Endothelial cell of umbilical vein (primary cell): ENCODE results near the gene RMND1. TPM values are rescaled to one million over a fixed set of nuclear protein-coding genes. Genes with fewer than 3 reads are reported as not detected.

Experiments used
- BruUV-seq: library from RNA; stranded (reverse); fragments of 400-500 nt; replicated peaks from 2 replicates; lab custom pipeline; 2021; lab: Mats Ljungman, UMichigan
- CTCF ChIA-PET: fragments of 300-600, 350-600 bp; sonication (Branson Sonifier 250); formaldehyde crosslinking; loops from one replicate; lab custom pipeline; 2021; ENCODE audit warnings: antibody characterized with exemption, inconsistent platforms; lab: Charles Lee
- POLR2A ChIA-PET: fragments of 300-600, 350-600 bp; sonication (Branson Sonifier 250); formaldehyde crosslinking; loops from one replicate; lab custom pipeline; 2021; ENCODE audit warnings: antibody characterized with exemption, inconsistent platforms; lab: Charles Lee
- DNase-seq: peaks from one replicate; pipeline ENCODE4 v3.0.0-alpha.2; 2011; ENCODE audit warnings: low read depth, low spot score
- FAIRE-seq: peaks from 2 replicates; lab custom pipeline; 2011; peaks lifted over from hg19 to GRCh38; lab: Jason Lieb, UNC
- H2AFZ ChIP-seq: 2 replicates; pipeline ENCODE4 v1.6.0; 2012; ENCODE audit warnings: low read depth, low read length, control low read depth, inconsistent platforms
- H3K27ac ChIP-seq: 2 replicates; pipeline ENCODE4 v1.5.1; 2011; ENCODE audit warnings: low read depth, mild to moderate bottlenecking, control low read depth, low read length, moderate library complexity; ENCODE audit not compliant: insufficient read depth
- H3K27me3 ChIP-seq, 2 experiments: 2 replicates each; pipeline versions ENCODE4 v1.6.0 to v1.6.1; 2011; ENCODE audit warnings: low read length in 2 of 2, mixed read lengths in 1 of 2; ENCODE audit not compliant: control insufficient read depth in 2 of 2, insufficient read depth in 2 of 2
- H3K36me3 ChIP-seq, 2 experiments: 2 replicates in 1 of 2; 3 replicates in 1 of 2; pipeline ENCODE4 v1.5.1; 2011; ENCODE audit warnings: low read length in 2 of 2, mild to moderate bottlenecking in 1 of 2, moderate library complexity in 1 of 2; ENCODE audit not compliant: control insufficient read depth in 2 of 2, insufficient read depth in 2 of 2; ENCODE audit errors: extremely low read depth in 1 of 2
- H3K4me1 ChIP-seq: 3 replicates; pipeline ENCODE4 v1.5.1; 2011; ENCODE audit warnings: mild to moderate bottlenecking, low read length; ENCODE audit not compliant: control insufficient read depth, insufficient read depth; ENCODE audit errors: extremely low read depth
- H3K4me2 ChIP-seq: 2 replicates; pipeline ENCODE4 v1.6.1; 2011; ENCODE audit warnings: low read length, control low read depth, mixed read lengths; ENCODE audit not compliant: insufficient read depth
- H3K4me3 ChIP-seq, 3 experiments: fragments of 200-600 bp in 1 of 3; sonication (generic), shearing (Covaris generic) in 1 of 3; replicated peaks in 1 of 3; 2 replicates each; pipeline ENCODE4 v1.5.1; 2011 to 2016; ENCODE audit warnings: control low read depth in 3 of 3, low read length in 3 of 3, mild to moderate bottlenecking in 2 of 3, inconsistent platforms in 1 of 3, low read depth in 1 of 3, moderate library complexity in 1 of 3; ENCODE audit not compliant: insufficient read depth in 1 of 3
- H3K79me2 ChIP-seq: 2 replicates; pipeline ENCODE4 v1.6.0; 2012; ENCODE audit warnings: low read length, inconsistent platforms; ENCODE audit not compliant: control insufficient read depth, insufficient read depth
- H3K9ac ChIP-seq: replicated peaks from 2 replicates; pipeline ENCODE3; 2011; ENCODE audit warnings: low read length, control low read depth; ENCODE audit not compliant: insufficient read depth; ENCODE audit errors: extremely low read depth
- H3K9me1 ChIP-seq: replicated peaks from 3 replicates; pipeline ENCODE4 v1.6.0; 2011; ENCODE audit warnings: mild to moderate bottlenecking, low read length; ENCODE audit not compliant: control insufficient read depth, insufficient read depth; ENCODE audit errors: extremely low read depth
- H3K9me3 ChIP-seq: replicated peaks from 2 replicates; pipeline ENCODE4 v1.5.1; 2012; ENCODE audit warnings: low read length, inconsistent platforms; ENCODE audit not compliant: control insufficient read depth, insufficient read depth
- H4K20me1 ChIP-seq: replicated peaks from 2 replicates; pipeline ENCODE3; 2011; ENCODE audit warnings: mild to moderate bottlenecking, low read length; ENCODE audit not compliant: control insufficient read depth, insufficient read depth; ENCODE audit errors: extremely low read depth
- CTCF ChIP-seq, 2 donors: IDR thresholded peaks; 1 replicate in 1 of 2; 2 replicates in 1 of 2; pipeline ENCODE4 v1.5.1; 2011; ENCODE audit warnings: low read length in 2 of 2, mild to moderate bottlenecking in 2 of 2, moderate library complexity in 2 of 2, control low read depth in 1 of 2, inconsistent platforms in 1 of 2, low read depth in 1 of 2; ENCODE audit not compliant: insufficient read depth in 1 of 2; ENCODE audit errors: extremely low read depth in 1 of 2
- EZH2 ChIP-seq: IDR thresholded peaks from 2 replicates; pipeline ENCODE4 v1.6.1; 2012; ENCODE audit warnings: borderline replicate concordance, low read depth, mild to moderate bottlenecking, moderate library complexity, low read length, inconsistent platforms; ENCODE audit not compliant: severe bottlenecking
- FOS ChIP-seq: IDR thresholded peaks from 2 replicates; pipeline ENCODE4 v1.6.1; 2011; ENCODE audit warnings: mild to moderate bottlenecking, low read length, moderate library complexity, borderline replicate concordance; ENCODE audit not compliant: insufficient read depth
- GATA2 ChIP-seq: IDR thresholded peaks from 2 replicates; pipeline ENCODE4 v1.7.0; 2011; ENCODE audit warnings: low read depth, mild to moderate bottlenecking, moderate library complexity, mixed read lengths, low read length; ENCODE audit not compliant: insufficient read length, insufficient read depth
- JUN ChIP-seq: IDR thresholded peaks from 2 replicates; pipeline ENCODE4 v1.6.1; 2011; ENCODE audit warnings: borderline replicate concordance, low read depth; ENCODE audit not compliant: insufficient read length, insufficient read depth
- MAX ChIP-seq: IDR thresholded peaks from 2 replicates; pipeline ENCODE4 v1.6.1; 2011; ENCODE audit not compliant: insufficient read depth, insufficient read length
- MYC ChIP-seq: IDR thresholded peaks from one replicate; pipeline ENCODE4 v1.6.1; 2011; ENCODE audit warnings: mild to moderate bottlenecking, low read depth, low read length
- POLR2A ChIP-seq: IDR thresholded peaks from 2 replicates; pipeline ENCODE4 v1.6.1; 2012; ENCODE audit warnings: low read depth, mild to moderate bottlenecking, control low read depth, low read length
- POLR2AphosphoS5 ChIP-seq: IDR thresholded peaks from 2 replicates; pipeline ENCODE4 v1.6.1; 2012; ENCODE audit warnings: low read depth, mild to moderate bottlenecking, control low read depth, low read length, moderate library complexity; ENCODE audit not compliant: insufficient read depth
- dilution Hi-C: fragments of 300-500 bp; cut with MboI; formaldehyde crosslinking; loops from one replicate; pipeline ENCODE4 v1.15.0; 2019; ENCODE audit warnings: low sequenced_read_pairs; ENCODE audit not compliant: extremely low pct_ligation_motif_present
- intact Hi-C: fragments of 100-400 bp; cut with micrococcal nuclease; formaldehyde crosslinking; loops from one replicate; pipeline ENCODE4 v1.10.0; 2022
- polyA plus RNA-seq, 4 experiments: library from polyadenylated mRNA; depleted of rRNA in 3 of 4; stranded (reverse) in 3 of 4; unstranded in 1 of 4; fragments of >200 nt; gene quantifications; 2 replicates each; pipeline versions ENCODE4 v1.2.1 to v1.2.3, GENCODE V29; 2011 to 2012; ENCODE audit warnings: missing spikeins in 1 of 4
- total RNA-seq: library from RNA; stranded (reverse); gene quantifications from 2 replicates; pipeline ENCODE4 v1.2.3, GENCODE V29; 2021

Gene RMND1
- total and polyA plus RNA-seq, 2 donors (not counting 3 experiments of a cell fraction or from before 2014, with no cell fraction given): 6.3 to 21.4 TPM

GRCh38 chr6:151445482-151445881, 6.4 kb downstream of the RMND1 start:
- Histone ChIP-seq H3K9me3 (no peaks in the 10 kb centered on the region), H3K27me3 (no peaks in the 10 kb centered on the region), H3K9ac (no peak overlapping the region), H3K79me2 (peaks cover 21% of the 10 kb centered on the region), H2AFZ (no peak overlapping the region), H3K27ac (peak overlapping the region; percentile 62), H3K4me3 (no peak overlapping the region), H3K9me1 (no peaks in the 10 kb centered on the region), H4K20me1 (no peaks in the 10 kb centered on the region), H3K36me3 (peaks cover 0 to 2% of the 10 kb centered on the region in 2 experiments), H3K4me1 (peaks cover 11% of the 10 kb centered on the region), H3K4me2 (no peak overlapping the region)
- ChIA-PET POLR2A (interaction anchor here (0.7 to 1.2 kb wide), 2 partner anchors 54 to 55 kb away, joined by 3 to 4 read pairs; partner anchors contain the start of gene ZBTB2), CTCF (interaction anchor here (0.9 to 1.8 kb wide), 7 partner anchors 8 to 1040 kb away, joined by 3 to 10 read pairs (median 4); no protein-coding TSS in a partner anchor)
- BruUV-seq: no TSS peak
- FAIRE-seq (peak; percentile 48), DNase-seq (peak; percentile 53)
- intact Hi-C loops (no loop called here), dilution Hi-C loops (no loop called here)
- TF ChIP-seq FOS (no peak), JUN (no peak), POLR2AphosphoS5 (no peak), CTCF (IDR thresholded peaks at IDR 0.05; ENCODE audit: extremely low read depth in 1 of 2, insufficient read depth in 1 of 2, low read depth in 1 of 2, low read length in 2 of 2) (no peak), EZH2 (no peak), MYC (no peak), POLR2A (no peak), GATA2 (no peak), MAX (no peak)
